HG02943 (cell line): Measurements from ENCODE around the gene STOX1.
"Not testable (repeated sequence)": the region's sequence is repeated elsewhere in the genome, so short reads cannot be mapped to it uniquely, and the experiment has no call there.

ENCODE experiments used
- ATAC-seq: cut with Tn5 transposase; IDR thresholded peaks from one replicate; pipeline ENCODE4 v1.9.1; 2021; ENCODE audit warnings: mild to moderate bottlenecking, low read depth, moderate library complexity; ENCODE audit not compliant: unreplicated experiment

STOX1 gene

GRCh38 chr10:68876246-68877138 lies 49.2 kb downstream of the STOX1 start:
- ATAC-seq: no peak

DNA sequence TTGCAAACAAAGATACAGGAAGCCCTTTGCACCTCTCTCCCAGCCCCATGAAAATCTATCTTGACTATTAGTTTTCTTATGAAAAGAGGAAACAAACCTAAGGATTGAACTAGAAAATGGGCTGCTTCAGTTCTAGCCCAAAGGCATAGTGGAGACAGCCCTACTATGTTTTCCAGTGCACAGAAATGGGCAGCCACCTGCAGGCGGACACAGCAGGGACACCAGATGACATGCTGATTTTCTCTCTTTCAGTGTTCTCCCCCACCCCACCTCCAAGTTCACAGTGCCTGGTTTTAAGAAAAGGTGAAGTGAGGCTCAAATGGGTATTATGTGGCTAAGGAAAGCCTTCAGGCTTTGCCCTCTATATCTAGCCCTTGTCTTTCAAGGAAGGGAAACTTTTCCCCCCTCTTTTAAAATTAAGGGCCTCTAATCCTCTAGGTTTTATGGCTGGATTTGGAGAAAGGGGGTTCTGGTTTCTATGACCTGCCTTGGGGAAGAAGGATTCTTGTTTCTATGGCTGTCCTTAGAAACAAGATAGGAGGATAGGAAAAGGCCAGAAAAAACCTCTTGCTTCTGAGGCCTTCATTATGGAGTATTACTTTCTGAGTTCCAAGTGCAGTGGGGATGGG lies 50.3 kb downstream of the STOX1 start:
- no peak for ATAC-seq

DNA sequence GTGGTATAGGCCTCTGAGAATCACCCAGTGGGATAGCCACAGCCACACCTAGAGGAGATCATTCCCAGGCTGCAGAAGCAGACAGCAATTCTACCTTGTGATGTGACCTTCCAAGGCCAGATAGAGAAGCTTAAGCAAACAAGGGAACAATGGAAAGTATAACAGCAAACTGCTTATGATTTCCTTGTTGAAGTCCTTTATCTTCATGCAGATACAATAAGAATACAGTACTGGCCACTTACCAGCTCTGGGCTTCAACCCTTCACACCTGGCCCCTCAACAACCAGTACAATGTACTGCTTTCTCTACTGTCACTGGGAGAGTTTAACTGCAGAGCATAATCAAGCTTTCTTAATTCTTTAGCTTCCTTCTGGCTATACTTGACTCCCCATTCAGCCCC lies 51.2 kb downstream of the STOX1 start:
- ATAC-seq: no peak

DNA sequence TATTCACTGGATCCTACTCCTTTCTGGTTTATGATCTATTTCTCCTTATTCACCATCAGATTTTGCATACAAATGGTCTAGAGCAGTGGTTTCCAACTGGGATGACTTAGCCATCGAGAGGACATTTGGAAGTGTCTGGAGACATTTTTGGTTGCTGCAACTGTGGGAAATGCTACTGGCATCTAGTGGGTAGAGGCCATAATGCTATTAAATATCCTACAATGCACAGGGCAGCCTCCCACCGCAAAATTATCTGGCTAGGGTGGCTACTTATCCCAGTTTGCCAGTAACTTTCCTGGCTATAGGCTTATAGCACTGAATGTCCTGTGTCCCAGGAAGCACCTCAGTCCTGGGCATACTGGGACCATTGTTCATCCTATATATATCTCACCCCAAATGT lies 52.3 kb downstream of the STOX1 start:
- ATAC-seq: no peak

DNA sequence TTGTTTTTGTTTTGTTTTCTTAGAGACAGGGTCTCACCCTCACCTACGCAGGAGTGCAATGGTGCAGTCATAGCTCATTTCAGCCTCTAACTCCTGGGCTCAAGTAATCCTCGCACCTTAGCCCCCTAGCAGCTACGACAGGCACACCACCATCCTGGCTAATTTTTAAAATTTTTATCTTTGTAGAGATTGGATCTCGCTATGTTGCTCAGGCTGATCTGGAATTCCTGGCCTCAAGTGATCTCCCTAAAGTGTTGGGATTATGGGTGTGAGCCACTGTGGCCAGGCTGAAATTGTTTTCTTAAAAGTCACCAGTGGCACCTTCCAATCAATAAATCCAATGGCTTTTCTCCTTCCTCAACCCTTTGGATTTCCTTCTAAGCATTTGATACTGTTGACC lies 52.9 kb downstream of the STOX1 start:
- ATAC-seq: no peak

DNA sequence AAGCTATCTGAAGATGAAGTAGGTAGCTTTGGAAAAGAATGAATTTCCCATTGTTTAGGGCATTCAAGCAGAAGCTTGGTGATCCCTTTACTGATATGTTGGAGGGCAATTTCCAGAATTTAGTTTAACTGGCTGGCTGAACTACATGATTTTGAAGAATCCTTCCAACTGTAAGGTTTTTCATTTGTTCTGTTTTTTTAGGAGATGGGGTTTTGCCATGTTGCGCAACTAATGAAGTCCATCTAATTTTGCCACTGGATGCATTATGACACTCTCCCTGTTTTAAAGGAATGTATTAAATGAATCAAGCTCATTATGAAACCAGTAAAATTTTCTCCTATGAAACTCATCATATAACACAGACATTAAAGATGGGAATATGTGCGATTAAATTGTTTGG lies 67.7 kb downstream of the STOX1 start:
- no peak for ATAC-seq

DNA sequence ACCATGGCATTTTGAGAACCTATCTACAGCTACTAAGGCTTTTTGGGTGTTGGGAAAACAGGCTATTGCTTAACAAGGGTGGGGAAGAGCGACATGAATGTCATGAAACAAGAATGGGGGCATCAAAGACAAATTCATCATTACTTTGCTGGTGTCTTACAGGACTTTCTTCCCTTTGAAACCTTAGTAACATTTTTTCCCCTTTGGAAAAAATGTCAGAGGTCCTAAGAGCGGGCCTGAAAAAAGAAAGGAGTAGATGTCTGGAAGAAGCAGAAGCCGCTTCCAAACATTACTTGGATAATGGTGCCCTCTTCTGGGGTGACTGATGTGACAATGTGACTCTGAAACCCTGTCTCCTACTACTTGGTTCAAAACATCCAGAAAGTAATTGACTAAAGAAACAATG lies 70.0 kb downstream of the STOX1 start:
- ATAC-seq: no peak

- no peak for ATAC-seq
Measured at GRCh38 chr10:68899186-68899745, 71.9 kb downstream of the STOX1 start.

DNA sequence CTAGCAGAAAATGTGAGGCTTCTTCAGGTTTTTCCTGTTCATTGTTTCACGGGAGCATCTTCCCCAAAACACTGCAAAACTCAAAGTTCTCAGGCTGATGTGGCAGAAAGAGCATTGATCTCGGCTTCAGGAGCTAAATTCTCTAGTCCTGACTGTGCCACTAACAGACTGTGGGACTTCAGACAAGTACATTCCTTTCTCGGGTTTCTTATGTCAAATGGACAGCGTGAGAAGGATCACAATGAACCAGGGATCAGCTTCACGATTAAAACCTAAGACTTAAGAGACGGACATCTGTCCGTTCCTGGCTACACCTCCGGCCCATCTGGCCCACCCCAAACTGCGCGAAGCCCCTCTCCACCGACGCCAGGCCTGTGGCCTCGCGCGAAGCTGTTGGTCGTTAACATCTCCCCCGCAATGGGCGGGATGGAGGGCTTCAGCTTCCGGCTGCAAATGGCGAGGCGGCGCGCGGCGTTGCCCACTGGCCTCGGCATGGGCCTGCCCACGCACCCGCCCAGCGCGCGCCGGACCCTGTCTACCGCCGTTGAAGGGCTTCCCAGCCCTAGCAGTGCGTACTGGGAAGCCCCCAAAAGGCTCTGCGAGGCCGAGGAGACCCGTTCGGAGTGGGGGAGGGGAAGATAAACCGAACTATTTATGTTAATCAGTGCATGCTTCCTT lies 73.2 kb downstream of the STOX1 start:
- peak; percentile 39 for ATAC-seq

GRCh38 chr10:68901105-68901927 lies 74.0 kb downstream of the STOX1 start, which contains the start of gene DDX50:
DDX50 (plus strand) TSS chr10:68901315; CDS start chr10:68901385, 70 bp downstream.
- ATAC-seq: peak; percentile 97

- ATAC-seq: no peak
Measured at GRCh38 chr10:68902382-68902781, 75.1 kb downstream of the STOX1 start.

DNA sequence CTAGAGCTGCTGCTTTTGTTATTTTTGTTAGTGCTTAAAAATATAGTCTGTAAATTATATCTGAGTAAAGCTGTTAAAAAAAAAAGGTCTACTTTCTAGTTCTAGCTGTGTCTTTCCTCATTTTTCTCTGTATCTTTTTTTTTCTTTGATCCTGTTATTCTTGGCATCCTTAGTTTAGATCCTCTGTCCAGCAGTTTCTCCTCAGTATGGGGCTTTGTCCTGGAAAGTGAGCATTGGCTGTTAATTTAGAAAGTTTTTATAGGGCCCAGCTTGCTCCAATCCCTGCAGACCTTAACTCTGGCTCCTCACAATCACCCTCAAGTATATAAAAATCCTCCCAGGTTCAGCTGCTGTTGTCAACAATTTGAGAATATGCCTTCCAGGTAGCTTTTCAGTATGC lies 97.3 kb downstream of the STOX1 start:
- no peak for ATAC-seq

DNA sequence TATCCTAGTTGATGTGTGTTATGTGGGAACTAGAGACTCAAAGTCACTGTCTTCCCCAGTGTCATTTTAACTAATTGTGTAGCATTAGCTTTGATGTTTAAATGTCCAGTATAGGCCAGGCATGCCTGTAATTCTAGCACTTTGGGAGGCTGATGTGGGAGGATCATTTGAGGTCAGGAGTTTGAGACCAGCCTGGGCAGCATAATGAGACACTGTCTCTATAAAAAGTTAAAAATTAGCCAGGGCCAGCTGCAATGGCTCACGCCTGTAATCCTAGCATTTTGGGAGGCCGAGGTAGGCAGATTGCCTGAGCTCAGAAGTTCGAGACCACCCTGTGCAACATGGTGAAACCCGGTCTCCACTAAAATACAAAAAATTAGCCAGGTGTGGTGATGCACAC lies 98.2 kb downstream of the STOX1 start:
- no peak for ATAC-seq

GRCh38 chr10:68929157-68929556 lies 101.8 kb downstream of the STOX1 start:
- not testable (repeated sequence) for ATAC-seq

- ATAC-seq: not testable (repeated sequence)
Measured at GRCh38 chr10:68929888-68930287, 102.6 kb downstream of the STOX1 start.

- ATAC-seq: not testable (repeated sequence)
Measured at GRCh38 chr10:68932860-68933259, 105.5 kb downstream of the STOX1 start.

GRCh38 chr10:68934994-68935393 lies 107.7 kb downstream of the STOX1 start:
- ATAC-seq: no peak

- no peak for ATAC-seq
Measured at GRCh38 chr10:68938117-68938516, 110.8 kb downstream of the STOX1 start.

DNA sequence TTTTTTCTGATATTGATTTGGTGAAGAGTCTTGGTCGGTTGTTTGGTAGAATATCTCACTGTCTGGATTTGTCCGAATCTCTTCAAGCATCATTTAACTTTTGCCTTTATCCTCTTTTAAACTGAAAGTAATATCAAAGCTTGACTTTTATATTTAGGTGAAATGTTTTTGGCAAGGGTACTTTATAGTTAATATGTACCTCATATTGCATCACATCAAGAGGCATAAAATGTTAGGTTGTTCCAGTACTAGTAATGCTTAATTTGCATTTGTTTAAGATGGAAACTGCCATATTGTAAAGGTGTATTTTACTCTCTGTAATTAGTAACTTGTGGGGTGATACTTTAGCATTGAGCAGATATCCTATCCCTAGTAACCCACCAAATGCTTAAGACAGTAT lies 111.6 kb downstream of the STOX1 start:
- ATAC-seq: no peak

GRCh38 chr10:68940917-68941316 lies 113.6 kb downstream of the STOX1 start:
- ATAC-seq: not testable (repeated sequence)
